HG03159 (cell line): ENCODE results near the gene ZNF678.
"Not testable (repeated sequence)": the region's sequence is repeated elsewhere in the genome, so short reads cannot be mapped to it uniquely, and the experiment has no call there.

Experiments used
- ATAC-seq: cut with Tn5 transposase; IDR thresholded peaks from one replicate; pipeline ENCODE4 v1.9.1; 2021; ENCODE audit warnings: mild to moderate bottlenecking, moderate library complexity; ENCODE audit not compliant: unreplicated experiment

Gene ZNF678

GRCh38 chr1:227710474-227710873 is 147.1 kb downstream of the ZNF678 start:
- not testable (repeated sequence) for ATAC-seq

- peak; percentile 79 for ATAC-seq
Measured at GRCh38 chr1:227712648-227713047, 149.3 kb downstream of the ZNF678 start.

- no peak for ATAC-seq
Measured at GRCh38 chr1:227718932-227719331, 155.6 kb downstream of the ZNF678 start.

GRCh38 chr1:227723474-227723873 is 160.1 kb downstream of the ZNF678 start:
- ATAC-seq, result no peak

- ATAC-seq, result no peak
Measured at GRCh38 chr1:227725046-227725445, 161.7 kb downstream of the ZNF678 start.

GRCh38 chr1:227726318-227726717 is 163.0 kb downstream of the ZNF678 start:
- ATAC-seq, result no peak
